Ishikawa (cell line): Measurements from ENCODE around the gene ALDH1A2.

Source experiments
- CEBPB ChIP-seq: IDR thresholded peaks from 2 replicates; pipeline ENCODE4 v1.6.1; 2012
- CREB1 ChIP-seq: IDR thresholded peaks from 2 replicates; pipeline ENCODE4 v1.6.1; 2012; ENCODE audit warnings: low read depth
- EGR1 ChIP-seq: IDR thresholded peaks from 2 replicates; pipeline ENCODE4 v1.6.1; 2012
- EP300 ChIP-seq: IDR thresholded peaks from 2 replicates; pipeline ENCODE4 v1.6.1; 2012; ENCODE audit warnings: borderline replicate concordance
- FOXM1 ChIP-seq: IDR thresholded peaks from 2 replicates; pipeline ENCODE4 v1.6.1; 2012; ENCODE audit warnings: low read depth, borderline replicate concordance
- MAX ChIP-seq: IDR thresholded peaks from 2 replicates; pipeline ENCODE4 v1.6.1; 2012
- NFIC ChIP-seq: IDR thresholded peaks from 2 replicates; pipeline ENCODE4 v1.6.1; 2012
- RAD21 ChIP-seq: IDR thresholded peaks from 2 replicates; pipeline ENCODE4 v1.6.1; 2012; ENCODE audit warnings: low read depth
- REST ChIP-seq: IDR thresholded peaks from 2 replicates; pipeline ENCODE4 v1.6.1; 2012; ENCODE audit warnings: low read depth, mild to moderate bottlenecking
- TAF1 ChIP-seq: IDR thresholded peaks from 2 replicates; pipeline ENCODE4 v1.6.1; 2012; ENCODE audit warnings: low read depth, mild to moderate bottlenecking
- TCF12 ChIP-seq: IDR thresholded peaks from 2 replicates; pipeline ENCODE4 v1.6.1; 2012; ENCODE audit warnings: low read depth
- TEAD4 ChIP-seq: IDR thresholded peaks from 2 replicates; pipeline ENCODE4 v1.6.1; 2012
- USF1 ChIP-seq: IDR thresholded peaks from 2 replicates; pipeline ENCODE4 v1.6.1; 2012
- YY1 ChIP-seq: IDR thresholded peaks from 2 replicates; pipeline ENCODE4 v1.6.1; 2012; ENCODE audit warnings: low read depth
- ZBTB7A ChIP-seq: IDR thresholded peaks from 2 replicates; pipeline ENCODE4 v1.6.1; 2012; ENCODE audit warnings: low read depth

The ALDH1A2 gene

GRCh38 chr15:57924598-57924997 lies 140.9 kb downstream of the ALDH1A2 start:
- no peak for TF ChIP-seq MAX
- TF ChIP-seq CREB1, result no peak
- no peak for TF ChIP-seq NFIC
- TF ChIP-seq TEAD4, result no peak
- TF ChIP-seq RAD21, result no peak
- no peak for TF ChIP-seq REST
- TF ChIP-seq TCF12, result no peak
- no peak for TF ChIP-seq EGR1
- TF ChIP-seq FOXM1, result no peak
- no peak for TF ChIP-seq USF1

- TF ChIP-seq YY1 (no peak), ZBTB7A (no peak), FOXM1 (no peak), MAX (no peak), USF1 (no peak), EP300 (no peak), TCF12 (no peak), CREB1 (no peak), TEAD4 (no peak), NFIC (no peak), CEBPB (no peak), TAF1 (no peak), REST (no peak), RAD21 (no peak), EGR1 (no peak)
Measured at GRCh38 chr15:57923750-57924149, 141.8 kb downstream of the ALDH1A2 start.

GRCh38 chr15:57923306-57923705 lies 142.2 kb downstream of the ALDH1A2 start:
- no peak for TF ChIP-seq REST
- no peak for TF ChIP-seq FOXM1
- TF ChIP-seq NFIC, result no peak
- no peak for TF ChIP-seq YY1
- no peak for TF ChIP-seq ZBTB7A
- no peak for TF ChIP-seq USF1
- TF ChIP-seq TEAD4, result no peak
- TF ChIP-seq EP300, result no peak
- no peak for TF ChIP-seq TCF12
- no peak for TF ChIP-seq CREB1
- TF ChIP-seq EGR1, result no peak
- TF ChIP-seq MAX, result no peak
- TF ChIP-seq TAF1, result no peak
- TF ChIP-seq RAD21, result no peak
- no peak for TF ChIP-seq CEBPB

- TF ChIP-seq ZBTB7A (no peak), CREB1 (no peak), YY1 (no peak), FOXM1 (no peak), TCF12 (no peak), TEAD4 (no peak), REST (no peak), RAD21 (no peak), EP300 (no peak)
Measured at GRCh38 chr15:57922776-57923175, 142.7 kb downstream of the ALDH1A2 start.
